NCI-H1048 (cell line): ENCODE results near the gene IKZF3.
"Not testable (repeated sequence)": the region's sequence is repeated elsewhere in the genome, so short reads cannot be mapped to it uniquely, and the experiment has no call there.

Experiments
- DNase-seq: peaks from one replicate; lab custom pipeline; 2025; lab: John Stamatoyannopoulos, UW

The IKZF3 gene

GRCh38 chr17:39738983-39739884 is 124.9 kb downstream of the IKZF3 start:
- no peak for DNase-seq

GRCh38 chr17:39738568-39738901 is 125.6 kb downstream of the IKZF3 start:
- DNase-seq, result no peak

- DNase-seq, result no peak
Observed at GRCh38 chr17:39737760-39738567, 126.1 kb downstream of the IKZF3 start, which contains the start of gene GRB7. Gene GRB7 (plus strand): TSS chr17:39737938. CDS start chr17:39742302, 4,364 bp downstream.

DNA sequence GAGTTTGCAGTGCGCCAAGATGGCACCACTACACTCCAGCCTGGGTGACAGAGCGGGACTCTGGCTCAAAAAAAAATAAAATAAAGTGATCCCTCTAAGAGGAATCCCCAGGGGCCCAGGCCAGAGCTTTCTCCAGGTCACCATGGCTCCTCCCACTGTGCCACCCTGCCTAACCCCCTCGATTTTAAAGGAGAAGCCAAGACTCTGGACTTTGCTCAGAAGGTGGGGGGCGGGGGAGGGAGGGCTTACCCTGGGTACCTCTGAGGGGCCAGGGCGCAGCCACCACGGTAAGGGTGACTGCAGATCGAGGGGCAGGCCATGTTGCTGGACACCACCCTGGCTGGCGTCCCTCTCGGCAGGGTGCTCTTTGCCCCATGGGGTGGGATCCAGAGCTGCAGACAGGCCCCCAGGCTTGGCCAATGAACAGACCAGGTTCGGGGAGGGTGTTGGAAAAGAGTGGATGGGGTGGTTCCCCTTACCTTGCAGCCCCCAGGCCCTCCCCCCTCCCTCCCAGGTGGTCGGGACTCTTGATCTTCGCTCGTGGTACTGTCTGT is 126.8 kb downstream of the IKZF3 start:
- no peak for DNase-seq

DNA sequence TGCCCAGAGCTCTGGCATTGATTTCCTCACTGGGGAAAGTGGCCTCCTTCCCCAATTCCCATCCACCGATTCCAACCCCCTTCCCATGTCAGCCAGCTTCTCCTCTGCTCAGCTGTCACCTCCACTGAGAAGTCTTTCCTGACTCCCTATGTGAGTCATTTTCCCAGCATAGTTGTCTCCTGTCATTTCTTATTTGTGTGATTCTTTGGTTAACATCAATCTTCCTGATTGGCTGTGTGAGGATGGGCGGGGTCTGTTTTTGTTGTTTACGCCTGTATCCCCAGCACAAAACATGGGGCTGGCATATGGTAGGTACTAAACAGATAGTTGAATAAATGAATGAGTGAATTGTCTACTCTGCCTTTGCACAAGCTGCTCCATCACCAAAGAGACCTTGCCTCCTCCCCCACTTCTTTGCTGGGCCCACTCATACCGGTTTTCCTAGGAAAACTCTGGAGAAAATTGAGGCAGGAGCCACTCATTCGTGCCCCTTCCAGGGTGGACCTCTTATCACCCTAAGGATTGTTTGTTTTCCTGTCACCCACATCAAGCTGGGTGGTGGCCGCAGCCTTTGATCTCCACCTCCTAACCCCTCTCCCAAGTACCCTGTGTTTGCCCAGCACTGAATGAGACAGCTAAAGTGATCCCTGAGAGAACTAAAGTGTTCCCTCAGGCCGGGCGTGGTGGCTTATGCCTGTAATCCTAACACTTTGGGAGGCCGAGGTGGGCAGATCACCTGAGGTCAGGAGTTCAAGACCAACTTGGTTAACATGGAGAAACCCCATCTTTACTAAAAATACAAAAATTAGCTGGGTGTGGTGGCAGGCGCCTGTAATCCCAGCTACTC is 127.6 kb downstream of the IKZF3 start:
- no peak for DNase-seq

- DNase-seq, result no peak
Observed at GRCh38 chr17:39735882-39736281, 128.2 kb downstream of the IKZF3 start.

GRCh38 chr17:39732586-39732985 is 131.5 kb downstream of the IKZF3 start:
- DNase-seq, result no peak

- DNase-seq, result no peak
Observed at GRCh38 chr17:39730095-39730921, 133.8 kb downstream of the IKZF3 start, which contains the start of gene MIEN1. Gene MIEN1 (minus strand): TSS chr17:39730532. CDS start chr17:39730495, 37 bp downstream.

DNA sequence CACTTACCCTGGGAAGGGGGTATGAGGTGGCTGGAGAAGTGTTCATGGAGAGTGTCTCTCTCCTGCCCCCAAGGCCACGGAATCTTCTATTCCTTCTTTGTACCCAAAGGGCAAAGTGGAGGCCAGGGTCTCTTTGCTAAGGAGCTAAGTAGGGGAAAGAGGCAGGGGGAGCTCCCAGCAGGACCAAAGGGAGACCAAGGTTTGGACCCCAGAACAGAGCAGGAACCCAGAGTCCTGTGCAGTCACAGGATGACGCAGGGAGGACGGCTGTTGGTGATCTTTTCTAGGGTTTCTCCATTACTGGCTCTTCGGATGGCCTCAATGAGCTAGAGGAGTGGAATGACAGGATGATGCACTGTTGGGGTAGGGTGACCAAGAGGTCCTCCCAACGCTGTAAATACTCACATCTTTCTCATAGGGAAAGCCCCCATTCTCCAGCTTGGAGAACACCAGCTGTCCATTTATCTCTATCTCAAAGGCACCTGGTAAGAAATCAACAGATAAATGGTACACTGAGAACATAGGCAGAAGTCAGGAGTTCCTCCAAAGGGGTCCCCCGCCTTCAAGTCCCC is 134.7 kb downstream of the IKZF3 start:
- DNase-seq, result no peak

DNA sequence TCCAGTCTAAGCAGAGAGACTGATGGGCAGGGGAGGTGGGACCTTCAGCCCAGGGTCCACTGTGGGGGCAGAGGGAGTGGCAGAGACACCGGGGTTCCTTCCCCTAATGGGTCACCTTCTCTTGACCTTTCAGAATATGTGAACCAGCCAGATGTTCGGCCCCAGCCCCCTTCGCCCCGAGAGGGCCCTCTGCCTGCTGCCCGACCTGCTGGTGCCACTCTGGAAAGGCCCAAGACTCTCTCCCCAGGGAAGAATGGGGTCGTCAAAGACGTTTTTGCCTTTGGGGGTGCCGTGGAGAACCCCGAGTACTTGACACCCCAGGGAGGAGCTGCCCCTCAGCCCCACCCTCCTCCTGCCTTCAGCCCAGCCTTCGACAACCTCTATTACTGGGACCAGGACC is 136.6 kb downstream of the IKZF3 start:
- no peak for DNase-seq

GRCh38 chr17:39726617-39727016 is 137.5 kb downstream of the IKZF3 start:
- no peak for DNase-seq

GRCh38 chr17:39725923-39726322 is 138.2 kb downstream of the IKZF3 start:
- not testable (repeated sequence) for DNase-seq

DNA sequence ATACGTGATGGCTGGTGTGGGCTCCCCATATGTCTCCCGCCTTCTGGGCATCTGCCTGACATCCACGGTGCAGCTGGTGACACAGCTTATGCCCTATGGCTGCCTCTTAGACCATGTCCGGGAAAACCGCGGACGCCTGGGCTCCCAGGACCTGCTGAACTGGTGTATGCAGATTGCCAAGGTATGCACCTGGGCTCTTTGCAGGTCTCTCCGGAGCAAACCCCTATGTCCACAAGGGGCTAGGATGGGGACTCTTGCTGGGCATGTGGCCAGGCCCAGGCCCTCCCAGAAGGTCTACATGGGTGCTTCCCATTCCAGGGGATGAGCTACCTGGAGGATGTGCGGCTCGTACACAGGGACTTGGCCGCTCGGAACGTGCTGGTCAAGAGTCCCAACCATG is 139.4 kb downstream of the IKZF3 start:
- DNase-seq, result no peak

GRCh38 chr17:39722965-39723848 is 140.9 kb downstream of the IKZF3 start:
- DNase-seq, result no peak

DNA sequence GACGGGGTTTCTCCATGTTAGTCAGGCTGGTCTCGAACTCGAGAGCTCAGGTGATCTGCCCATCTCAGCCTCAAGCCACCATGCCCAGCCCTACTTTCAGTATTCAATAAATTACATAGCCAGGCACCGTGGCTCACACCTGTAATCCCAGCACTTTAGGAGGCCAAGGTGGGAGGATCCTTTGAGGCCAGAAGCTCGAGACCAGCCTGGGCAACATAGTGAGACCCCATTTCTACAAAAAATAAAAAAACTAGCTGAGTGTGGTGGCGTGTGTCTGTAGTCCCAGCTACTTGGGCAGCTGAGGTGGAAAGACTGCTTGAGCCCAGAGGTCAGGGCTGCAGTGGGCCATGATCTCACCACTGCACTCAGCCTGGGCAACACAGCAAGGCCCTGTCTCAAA is 142.0 kb downstream of the IKZF3 start:
- no peak for DNase-seq

DNA sequence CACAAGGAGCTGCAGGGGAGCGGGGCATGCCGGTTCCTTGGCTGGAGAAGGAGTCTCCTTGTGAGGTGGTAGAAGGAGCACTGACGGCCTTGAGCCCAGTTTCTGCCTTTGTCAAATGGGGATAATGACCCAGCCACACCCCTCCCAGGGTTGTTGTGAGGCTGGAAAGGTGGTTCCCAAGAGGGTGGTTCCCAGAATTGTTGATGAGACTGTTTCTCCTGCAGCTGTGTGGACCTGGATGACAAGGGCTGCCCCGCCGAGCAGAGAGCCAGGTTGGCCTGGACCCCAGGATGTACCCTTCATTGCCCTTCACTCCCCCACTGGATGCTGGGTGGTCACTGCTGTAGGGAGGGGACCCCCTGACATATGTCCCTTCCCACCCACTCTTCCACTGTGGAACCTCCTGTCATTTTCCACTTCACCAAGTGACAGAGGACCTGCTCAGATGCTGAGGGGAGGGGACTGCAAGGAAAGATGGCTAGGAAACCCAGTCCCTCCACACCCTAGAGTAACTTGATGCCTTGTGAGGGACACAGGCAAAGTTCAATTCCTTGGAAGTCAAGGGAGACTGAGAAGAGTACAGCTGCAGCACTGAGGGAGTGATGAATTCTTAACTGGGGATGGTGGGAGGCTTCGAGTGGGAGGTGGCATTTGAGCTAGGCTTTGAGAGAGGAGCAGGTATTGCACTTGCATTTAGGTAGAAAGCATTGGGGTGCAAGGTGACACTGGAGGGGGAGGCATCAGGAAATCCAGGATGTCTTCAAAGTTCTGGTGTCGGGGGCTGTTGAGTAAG is 144.4 kb downstream of the IKZF3 start:
- DNase-seq, result no peak

- no peak for DNase-seq
Observed at GRCh38 chr17:39717660-39718059, 146.5 kb downstream of the IKZF3 start.

GRCh38 chr17:39716879-39717536 is 147.1 kb downstream of the IKZF3 start:
- no peak for DNase-seq
